ENCODE results near the gene CIRBP.

CIRBP gene

GRCh38 chr19:1265615-1266128 is 3.5 kb upstream of the CIRBP start:
- Mint-ChIP-seq H3K4me1 (peaks cover 69% of the 10 kb centered on the region), H3K4me3 (peak overlapping the region; percentile 69 to 73 (median 70)), H3K27ac (peak overlapping the region; percentile 77 to 88 (median 83)), H3K27me3 (ENCODE audit: low read depth) (peaks cover 10% of the 10 kb centered on the region), H3K36me3 (ENCODE audit: low read depth) (peaks cover 8% of the 10 kb centered on the region), H3K9me3 (no peaks in the 10 kb centered on the region)
- TF ChIP-seq CTCF (IDR thresholded peaks at IDR 0.05; ENCODE audit: unreplicated experiment in 3 of 3) = no peak

DNA sequence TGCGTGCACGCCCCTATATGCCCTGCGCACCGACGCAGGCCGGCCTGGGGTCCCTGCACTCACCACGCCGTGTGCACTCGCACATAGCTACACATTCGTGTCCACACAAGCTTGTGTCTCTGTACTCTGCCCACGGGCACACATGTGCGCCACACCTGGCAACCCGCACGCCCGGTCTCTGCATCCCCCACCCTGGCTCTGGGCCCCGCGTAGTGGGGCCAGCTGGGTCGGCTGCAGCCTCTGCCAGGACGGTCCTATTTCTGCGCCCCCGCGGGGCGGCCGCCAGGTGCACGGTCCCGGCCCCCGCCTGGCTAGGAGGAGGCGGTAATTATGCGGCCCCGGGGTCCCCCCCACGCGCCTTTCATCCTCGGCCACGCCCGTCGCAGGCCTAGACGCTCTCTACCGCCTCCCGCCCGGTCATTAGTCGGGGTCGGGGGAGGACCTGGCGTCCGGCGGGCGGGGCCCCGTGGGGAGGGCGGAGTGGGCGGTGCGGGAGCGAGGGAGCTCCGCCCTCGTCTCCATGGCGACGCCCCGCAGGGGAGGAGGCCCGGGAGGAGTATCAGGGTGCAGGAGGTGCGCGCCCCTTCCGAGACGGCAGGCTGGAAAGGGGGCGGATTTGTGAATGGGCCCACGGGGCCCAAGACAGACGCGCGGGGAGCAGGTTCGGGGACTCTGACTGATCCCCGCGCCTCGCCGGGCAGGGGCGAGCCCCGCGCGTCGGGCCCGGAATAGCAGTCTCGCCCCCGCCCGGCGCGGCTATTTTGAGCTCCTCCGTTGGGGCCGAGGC is 2.8 kb upstream of the CIRBP start:
- Mint-ChIP-seq H3K27me3 (ENCODE audit: low read depth) (peaks cover 10% of the 10 kb centered on the region), H3K9me3 (no peaks in the 10 kb centered on the region), H3K36me3 (ENCODE audit: low read depth) (peaks cover 15% of the 10 kb centered on the region), H3K4me1 (peaks cover 73% of the 10 kb centered on the region), H3K4me3 (peak overlapping the region; percentile 52 to 69 (median 57)), H3K27ac (peak overlapping the region; percentile 77 to 83 (median 78))
- TF ChIP-seq CTCF (IDR thresholded peaks at IDR 0.05; ENCODE audit: unreplicated experiment in 3 of 3) = no peak

GRCh38 chr19:1266916-1267476 is 2.1 kb upstream of the CIRBP start:
- Mint-ChIP-seq H3K27me3 (ENCODE audit: low read depth) (peaks cover 5% of the 10 kb centered on the region), H3K9me3 (no peaks in the 10 kb centered on the region), H3K4me1 (peaks cover 72% of the 10 kb centered on the region), H3K27ac (peak overlapping the region; percentile 45 to 80 (median 54)), H3K36me3 (ENCODE audit: low read depth) (peaks cover 21% of the 10 kb centered on the region), H3K4me3 (peak overlapping the region; percentile 84 to 88 (median 86))
- peak; percentile 97 to 99 (median 98) for TF ChIP-seq CTCF (IDR thresholded peaks at IDR 0.05; ENCODE audit: unreplicated experiment in 3 of 3)

- Mint-ChIP-seq H3K9me3 (no peaks in the 10 kb centered on the region), H3K27ac (peak overlapping the region; percentile 54 to 95 (median 80)), H3K4me3 (peak overlapping the region; percentile 84 to 88 (median 86)), H3K4me1 (peaks cover 76% of the 10 kb centered on the region), H3K36me3 (ENCODE audit: low read depth) (peaks cover 27% of the 10 kb centered on the region), H3K27me3 (ENCODE audit: low read depth) (peaks cover 5% of the 10 kb centered on the region)
- TF ChIP-seq CTCF (IDR thresholded peaks at IDR 0.05; ENCODE audit: unreplicated experiment in 3 of 3) = no peak
Measured at GRCh38 chr19:1267477-1268225, 1.5 kb upstream of the CIRBP start.

DNA sequence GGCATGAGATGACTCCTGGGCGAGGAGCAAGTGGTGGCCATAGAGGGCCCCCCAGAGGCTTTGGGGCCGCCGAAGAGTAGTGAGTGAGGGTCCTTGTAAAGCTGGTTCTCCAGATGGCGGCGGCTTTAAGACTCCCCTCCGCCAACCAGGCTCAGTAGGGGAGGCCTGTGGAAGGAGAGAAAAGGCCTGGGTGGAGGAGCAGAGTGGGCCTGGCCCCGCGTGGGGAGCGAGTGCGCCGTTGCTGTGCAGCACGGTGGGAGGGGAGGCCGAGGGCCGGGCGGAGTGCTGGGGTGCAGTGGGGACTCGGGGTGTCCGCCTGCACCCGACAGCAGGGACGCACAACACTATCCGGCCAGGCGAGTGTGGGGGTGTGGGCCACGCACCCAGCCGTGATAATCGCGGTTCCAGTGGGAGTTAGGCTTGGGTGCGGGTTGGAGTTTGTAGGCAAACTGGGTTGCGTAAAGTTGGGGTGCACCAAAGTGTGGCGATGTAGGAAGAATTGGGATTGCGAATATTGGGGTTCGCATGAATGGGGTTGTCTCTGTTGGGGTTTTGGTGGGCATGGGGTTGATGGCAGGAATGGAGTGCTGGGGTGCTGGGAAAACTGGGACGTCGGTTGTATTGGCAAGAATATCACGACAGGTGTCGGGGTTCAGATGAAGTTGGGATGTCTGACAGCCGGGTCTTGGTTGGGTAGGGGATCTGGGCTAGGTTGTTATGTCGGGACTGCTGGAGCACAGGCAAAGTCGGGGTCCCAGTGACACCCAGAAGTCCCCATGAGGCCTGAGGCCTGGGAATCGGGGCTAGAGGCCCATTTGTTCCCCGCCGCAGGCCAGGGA is 687 bp upstream of the CIRBP start:
- Mint-ChIP-seq H3K27ac (peak overlapping the region; percentile 82 to 95 (median 90)), H3K4me3 (peak overlapping the region; percentile 84 to 88 (median 86)), H3K27me3 (ENCODE audit: low read depth) (peaks cover 5% of the 10 kb centered on the region), H3K9me3 (no peaks in the 10 kb centered on the region), H3K36me3 (ENCODE audit: low read depth) (peaks cover 33% of the 10 kb centered on the region), H3K4me1 (peaks cover 75% of the 10 kb centered on the region)
- no peak for TF ChIP-seq CTCF (IDR thresholded peaks at IDR 0.05; ENCODE audit: unreplicated experiment in 3 of 3)
